SU-DHL-6 (cell line): ENCODE measurements around the gene TMEM175.

Experiments used
- H2AFZ ChIP-seq: fragments of 200-600 bp; sonication (generic); 2 replicates; pipeline ENCODE4 v1.6.1; 2014; ENCODE audit warnings: low read depth, mild to moderate bottlenecking, moderate library complexity, mixed read lengths, antibody characterized with exemption, low read length; ENCODE audit not compliant: severe bottlenecking
- H3F3A ChIP-seq: fragments of 200-600 bp; shearing (Covaris generic); 2 replicates; pipeline ENCODE4 v1.6.0; 2016; ENCODE audit warnings: antibody characterized with exemption, mild to moderate bottlenecking; ENCODE audit not compliant: insufficient read depth
- H3K27ac ChIP-seq: fragments of 200-600 bp; sonication (generic); 2 replicates; pipeline ENCODE4 v1.5.1; 2016; ENCODE audit warnings: low read depth, mild to moderate bottlenecking, low read length, moderate library complexity, mixed read lengths
- H3K27me3 ChIP-seq: fragments of 200-600 bp; sonication (generic), shearing (Covaris generic); 2 replicates; pipeline ENCODE4 v1.6.0; 2014; ENCODE audit warnings: mild to moderate bottlenecking, low read length
- H3K36me3 ChIP-seq: fragments of 200-600 bp; sonication (generic); 2 replicates; pipeline ENCODE4 v1.6.1; 2014; ENCODE audit warnings: mild to moderate bottlenecking, low read length, mixed read lengths
- H3K4me2 ChIP-seq: fragments of 300-600, 200-600 bp; shearing (Covaris generic), sonication (generic); 2 replicates; pipeline ENCODE4 v1.6.0; 2014; ENCODE audit warnings: low read length, low read depth, mild to moderate bottlenecking; ENCODE audit not compliant: poor library complexity, severe bottlenecking
- H3K4me3 ChIP-seq: fragments of 200-600 bp; sonication (generic); 2 replicates; pipeline ENCODE4 v1.5.1; 2014; ENCODE audit warnings: antibody characterized with exemption, low read length, mild to moderate bottlenecking, mixed read lengths; ENCODE audit not compliant: insufficient read depth, poor library complexity, severe bottlenecking
- H3K79me2 ChIP-seq: fragments of 200-600 bp; sonication (generic); 2 replicates; pipeline ENCODE4 v1.6.1; 2014; ENCODE audit warnings: mild to moderate bottlenecking, low read length, moderate library complexity; ENCODE audit not compliant: insufficient read depth
- H3K9ac ChIP-seq: fragments of 200-600 bp; sonication (generic); 2 replicates; pipeline ENCODE4 v1.7.0; 2014; ENCODE audit warnings: mild to moderate bottlenecking, low read length
- H3K9me2 ChIP-seq: fragments of 200-600 bp; sonication (generic); replicated peaks from 2 replicates; pipeline ENCODE4 v1.6.1; 2014; ENCODE audit warnings: low read length; ENCODE audit not compliant: insufficient read depth
- H3K9me3 ChIP-seq: fragments of 200-600 bp; sonication (generic); 2 replicates; pipeline ENCODE4 v1.6.1; 2014; ENCODE audit warnings: low read length, mixed read lengths; ENCODE audit not compliant: insufficient read depth
- H4K20me1 ChIP-seq: fragments of 200-600 bp; sonication (generic); 2 replicates; pipeline ENCODE4 v1.6.1; 2014; ENCODE audit warnings: low read depth, mild to moderate bottlenecking, antibody characterized with exemption, low read length, moderate library complexity, mixed read lengths
- CTCF ChIP-seq: fragments of 200-600 bp; sonication (generic); IDR thresholded peaks from one replicate; pipeline ENCODE4 v1.5.1; 2017; ENCODE audit warnings: antibody characterized with exemption, mild to moderate bottlenecking, low read length, moderate library complexity; ENCODE audit not compliant: insufficient read depth, poor library complexity, severe bottlenecking
- EZH2phosphoT487 ChIP-seq: fragments of 200-600 bp; sonication (generic), shearing (Covaris generic); conservative IDR thresholded peaks from 2 replicates; pipeline ENCODE4 v1.6.1; 2018; ENCODE audit warnings: mild to moderate bottlenecking, antibody characterized with exemption, low read length, moderate library complexity, mixed read lengths

TMEM175 gene

GRCh38 chr4:968221-968620 is 36.0 kb downstream of the TMEM175 start:
- no peak for TF ChIP-seq EZH2phosphoT487
- H3K36me3 ChIP-seq: no peaks in the 10 kb centered on the region
- H3K4me2 ChIP-seq: no peak overlapping the region
- no peaks in the 10 kb centered on the region for H3F3A ChIP-seq
- no peaks in the 10 kb centered on the region for H4K20me1 ChIP-seq
- H3K79me2 ChIP-seq: no peaks in the 10 kb centered on the region
- no peak overlapping the region for H2AFZ ChIP-seq
- H3K27me3 ChIP-seq: no peaks in the 10 kb centered on the region
- no peaks in the 10 kb centered on the region for H3K9me3 ChIP-seq
- no peak overlapping the region for H3K9ac ChIP-seq
- no peaks in the 10 kb centered on the region for H3K9me2 ChIP-seq
- H3K27ac ChIP-seq: no peak overlapping the region
- no peak overlapping the region for H3K4me3 ChIP-seq

- Histone ChIP-seq H3K79me2 (no peaks in the 10 kb centered on the region), H3K9me2 (no peaks in the 10 kb centered on the region), H3K36me3 (no peaks in the 10 kb centered on the region), H3K9me3 (no peaks in the 10 kb centered on the region), H3K4me3 (no peak overlapping the region), H2AFZ (no peak overlapping the region), H3F3A (no peaks in the 10 kb centered on the region), H3K27ac (no peak overlapping the region), H3K27me3 (no peaks in the 10 kb centered on the region), H3K4me2 (no peak overlapping the region), H4K20me1 (no peaks in the 10 kb centered on the region), H3K9ac (no peak overlapping the region)
- TF ChIP-seq EZH2phosphoT487 (no peak), CTCF (no peak)
Observed at GRCh38 chr4:968621-969394, 36.5 kb downstream of the TMEM175 start.

GRCh38 chr4:970046-970745 is 37.9 kb downstream of the TMEM175 start:
- Histone ChIP-seq H3K4me2 (no peak overlapping the region), H3K36me3 (no peaks in the 10 kb centered on the region), H3K27me3 (no peaks in the 10 kb centered on the region), H3K9ac (no peak overlapping the region), H3K4me3 (no peak overlapping the region), H3K79me2 (no peaks in the 10 kb centered on the region), H2AFZ (no peak overlapping the region), H3F3A (no peaks in the 10 kb centered on the region), H3K9me2 (no peaks in the 10 kb centered on the region), H3K27ac (no peak overlapping the region), H3K9me3 (no peaks in the 10 kb centered on the region), H4K20me1 (no peaks in the 10 kb centered on the region)
- no peak for TF ChIP-seq CTCF
- TF ChIP-seq EZH2phosphoT487: no peak
